Activated CD8-positive, alpha-beta memory T cell treated with anti-CD3 and anti-CD28 coated beads, Interleukin-2, amount 50 U/mL, for 24 hours (primary cell): ENCODE data around the gene FAM241A.
"Not testable (repeated sequence)": the region's sequence is repeated elsewhere in the genome, so short reads cannot be mapped to it uniquely, and the experiment has no call there.

ENCODE experiments used
- DNase-seq: peaks from one replicate; pipeline ENCODE4 v3.0.0-alpha.2; 2020; ENCODE audit errors: extremely low read depth

The FAM241A gene

DNA sequence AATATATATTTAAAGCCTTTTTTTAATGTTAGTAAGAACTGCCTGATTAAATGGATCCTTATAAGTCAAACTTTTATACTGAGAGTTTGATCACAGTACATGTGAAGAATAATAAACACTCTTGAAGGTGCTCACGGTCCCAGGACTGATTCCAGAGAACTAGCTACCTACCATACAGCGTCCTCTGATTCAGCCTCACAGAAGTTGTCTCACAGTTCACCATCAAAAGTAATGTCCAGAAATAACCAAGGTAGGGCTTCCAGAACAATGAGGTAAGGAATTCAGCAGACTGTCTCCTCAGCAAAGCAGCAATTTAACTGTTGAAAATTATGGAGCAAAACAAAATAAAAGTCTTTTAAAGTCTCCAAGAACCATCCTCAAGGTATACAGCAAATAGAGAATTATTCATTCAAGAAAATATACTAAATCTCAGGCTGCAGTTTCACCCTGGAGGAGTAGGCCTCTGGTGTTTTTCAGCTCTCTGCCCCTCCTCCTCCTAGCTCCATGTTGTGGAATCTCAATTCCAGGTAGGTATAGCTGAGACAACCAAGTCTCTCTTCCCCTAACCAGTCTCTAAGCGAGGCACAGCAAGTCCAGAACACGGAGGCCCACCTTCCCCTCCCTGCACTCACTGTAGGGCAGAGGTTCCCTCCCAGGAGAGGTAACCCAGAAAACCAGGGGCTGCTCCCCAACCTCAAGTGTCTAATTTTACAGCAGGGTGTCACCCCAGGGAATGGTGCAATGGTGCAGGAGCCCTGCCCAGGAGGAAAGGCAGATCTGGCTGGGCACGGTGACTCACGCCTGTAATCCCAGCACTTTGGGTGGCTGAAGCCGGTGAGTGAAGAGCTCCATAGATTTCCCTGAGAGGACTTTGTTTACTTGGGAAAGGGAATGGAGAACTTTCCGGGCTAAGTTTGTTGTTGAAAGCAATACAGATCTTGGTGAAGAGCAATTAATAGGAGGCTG, 28.6 kb downstream of the FAM241A start:
- DNase-seq: no peak

DNA sequence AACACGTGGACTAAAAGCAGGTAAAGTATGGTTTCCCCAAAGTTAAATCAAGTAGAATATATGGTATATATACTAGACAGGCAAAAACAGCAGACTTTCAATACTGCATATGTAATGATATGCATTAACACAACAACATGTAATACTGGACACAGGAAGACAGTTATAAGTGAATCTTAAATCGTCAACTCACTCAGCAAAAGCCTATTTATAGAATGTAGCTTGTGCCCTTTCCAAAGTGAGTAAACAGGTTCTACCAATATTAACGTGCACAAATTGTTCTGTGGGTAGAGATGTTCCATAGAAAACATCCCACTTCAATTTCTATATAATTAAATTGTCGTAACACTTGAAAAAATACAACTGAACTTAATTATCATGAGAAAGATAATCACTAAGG, 30.6 kb downstream of the FAM241A start:
- no peak for DNase-seq

GRCh38 chr4:112176596-112176995, 31.3 kb downstream of the FAM241A start:
- DNase-seq: no peak

DNA sequence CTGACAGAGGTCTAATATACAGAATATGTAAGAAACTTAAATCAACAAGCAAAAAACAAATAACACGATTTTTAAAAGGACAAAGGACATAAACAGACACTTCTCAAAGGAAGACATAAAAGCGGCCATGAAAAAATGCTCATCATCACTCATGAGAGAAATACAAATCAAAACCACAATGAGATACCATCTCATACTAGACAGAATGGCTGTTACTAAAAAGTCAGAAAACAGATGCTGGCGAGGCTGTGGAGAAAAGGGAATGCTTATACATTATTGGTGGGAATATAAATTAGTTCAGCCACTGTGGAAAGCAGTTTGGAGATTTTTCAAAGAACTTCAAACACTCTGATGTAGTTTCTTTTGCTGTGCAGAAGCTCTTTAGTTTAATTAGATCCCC, 33.5 kb downstream of the FAM241A start:
- DNase-seq: not testable (repeated sequence)

- DNase-seq: no peak
Observed at GRCh38 chr4:112181358-112182000, 36.2 kb downstream of the FAM241A start.

DNA sequence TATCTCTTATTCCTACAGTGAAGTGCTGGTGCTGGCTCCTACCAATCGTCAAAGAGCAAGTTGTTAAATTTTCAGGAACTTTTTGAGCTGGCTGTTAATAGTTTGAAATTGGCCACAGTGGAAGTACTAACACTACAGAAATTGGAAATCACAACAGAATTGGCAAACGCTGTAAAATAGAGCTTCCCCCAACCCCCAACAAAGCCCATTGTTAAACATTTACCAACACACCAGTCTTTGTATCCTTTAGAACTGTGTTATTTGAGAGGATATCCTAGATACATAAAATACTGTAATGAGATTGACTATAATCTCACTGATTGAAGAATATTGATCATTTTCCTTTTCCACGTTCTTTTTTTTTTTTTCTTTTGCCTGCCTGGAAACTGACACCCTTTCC, 37.4 kb downstream of the FAM241A start:
- DNase-seq: no peak

DNA sequence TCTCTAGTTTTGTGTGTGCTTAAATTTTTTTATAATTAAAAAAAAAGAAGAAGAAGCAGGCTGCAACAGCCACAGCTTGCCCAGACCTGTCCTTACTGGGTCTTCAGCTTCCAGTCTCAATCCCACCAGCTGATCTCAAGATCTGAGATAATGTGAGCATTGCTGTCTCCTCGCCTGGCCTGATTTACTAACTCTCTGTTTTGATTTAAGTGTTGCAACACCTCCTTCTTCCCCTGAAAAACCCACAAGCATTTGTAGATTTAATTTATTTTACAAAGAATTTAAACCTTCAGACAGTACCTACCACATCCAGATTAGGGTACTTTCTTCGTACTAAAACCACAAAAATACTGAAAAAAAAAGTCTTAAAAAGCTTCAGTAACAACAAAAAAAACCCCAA, 38.0 kb downstream of the FAM241A start:
- DNase-seq: no peak

- no peak for DNase-seq
Observed at GRCh38 chr4:112184438-112184837, 39.2 kb downstream of the FAM241A start.

DNA sequence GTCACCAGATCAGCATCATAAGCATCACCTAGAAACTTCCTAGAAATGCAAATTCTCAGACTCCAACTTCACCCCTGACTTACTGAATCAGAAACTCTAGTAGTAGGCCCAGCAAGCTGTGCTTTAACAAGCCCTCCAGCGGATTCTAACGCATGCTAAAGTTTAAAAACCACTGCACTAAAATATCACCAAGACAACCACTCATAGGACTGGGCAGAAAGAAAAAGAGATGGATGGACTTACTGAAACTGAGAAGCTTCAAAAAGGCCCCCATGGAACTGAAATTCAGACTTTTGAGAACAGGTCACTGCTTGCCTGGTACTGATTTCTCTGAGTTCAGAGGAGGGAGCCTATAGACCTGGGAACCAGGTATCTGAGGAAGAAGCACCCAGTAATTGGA, 40.1 kb downstream of the FAM241A start:
- no peak for DNase-seq

DNA sequence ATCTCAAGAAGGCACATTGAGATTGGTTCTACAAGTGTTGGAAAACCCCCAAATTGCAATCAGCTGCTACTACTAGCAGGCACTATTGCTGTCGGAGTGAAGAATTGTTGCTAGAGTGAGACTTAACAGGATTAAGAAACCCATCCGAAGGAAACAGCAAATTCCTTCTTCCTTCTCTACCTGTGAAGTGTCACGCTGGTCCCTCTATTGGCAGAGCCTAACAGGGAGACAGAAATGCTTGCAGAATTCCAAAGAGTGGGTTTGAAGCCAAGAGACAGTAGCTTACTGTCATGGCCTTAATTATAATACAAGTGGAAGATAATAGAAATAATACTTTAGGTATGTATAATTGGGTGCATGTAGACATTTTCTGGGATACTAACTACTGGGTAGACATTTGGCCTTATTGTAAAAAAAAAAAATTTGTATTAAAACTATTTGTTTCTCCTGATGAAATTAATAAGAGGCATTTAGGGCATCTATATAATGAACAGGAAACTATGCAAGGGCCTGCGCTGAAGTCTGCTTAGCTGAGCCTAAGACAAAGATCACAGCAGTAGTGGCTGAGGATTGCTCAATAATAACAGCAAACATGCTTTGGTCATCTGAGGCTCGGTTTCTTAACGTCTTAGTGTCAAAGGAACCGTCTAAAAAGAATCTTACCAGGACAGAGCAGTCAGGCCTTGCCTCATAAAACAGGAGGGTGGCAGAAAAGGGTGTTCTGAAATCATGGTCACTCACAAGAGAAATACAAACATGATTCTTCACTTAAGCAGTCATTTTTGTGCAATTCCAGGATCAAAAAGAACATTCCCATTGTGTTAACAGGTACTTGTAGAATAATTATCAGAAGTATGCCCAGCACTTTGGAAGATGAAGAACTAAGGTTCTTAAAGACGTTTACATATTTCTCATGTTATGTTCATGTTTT, 40.8 kb downstream of the FAM241A start:
- DNase-seq: no peak

- no peak for DNase-seq
Observed at GRCh38 chr4:112189754-112190153, 44.5 kb downstream of the FAM241A start.

- no peak for DNase-seq
Observed at GRCh38 chr4:112190684-112191083, 45.4 kb downstream of the FAM241A start.

DNA sequence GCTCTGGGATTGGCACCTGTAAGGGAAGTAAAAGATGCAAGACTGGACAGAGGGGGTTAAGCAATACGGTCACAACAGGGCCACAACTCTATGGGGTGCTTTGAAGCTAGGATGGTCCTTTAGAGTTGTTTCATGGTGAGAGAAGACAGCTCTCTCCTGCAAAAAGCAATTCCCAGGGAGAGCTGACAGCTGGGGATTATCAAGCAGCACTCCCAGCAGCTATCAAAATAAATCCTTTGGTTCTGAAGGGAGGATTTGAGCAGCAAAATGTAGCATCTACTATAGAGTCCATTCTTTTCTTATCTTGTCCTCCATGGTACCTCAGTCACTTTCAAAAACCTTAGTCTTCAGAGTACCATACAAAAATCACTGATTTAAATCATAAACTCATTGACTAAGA, 51.2 kb downstream of the FAM241A start:
- no peak for DNase-seq

- DNase-seq: no peak
Observed at GRCh38 chr4:112199041-112199440, 53.8 kb downstream of the FAM241A start.

- DNase-seq: no peak
Observed at GRCh38 chr4:112201915-112202505, 56.8 kb downstream of the FAM241A start.

DNA sequence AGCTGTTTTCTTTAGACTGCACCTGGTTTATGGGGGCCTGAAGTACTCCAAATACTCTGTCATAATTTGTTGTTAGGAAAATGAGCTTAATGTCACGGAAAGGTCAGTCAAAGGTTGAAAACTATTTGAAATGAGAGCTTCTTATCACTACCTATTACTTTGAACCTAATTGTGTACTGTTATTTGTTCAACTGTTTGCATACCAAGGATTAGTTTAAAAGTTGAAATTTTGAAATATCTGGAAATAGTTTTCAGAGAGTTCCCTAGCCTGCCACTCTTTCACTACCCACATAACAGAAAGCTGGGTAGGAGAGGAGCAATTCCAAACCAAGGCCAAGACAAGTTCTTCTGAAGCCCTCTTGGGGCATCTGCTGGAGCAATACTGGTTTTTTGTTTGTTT, 58.3 kb downstream of the FAM241A start:
- DNase-seq: no peak

GRCh38 chr4:112206431-112206830, 61.2 kb downstream of the FAM241A start:
- DNase-seq: no peak

- not testable (repeated sequence) for DNase-seq
Observed at GRCh38 chr4:112208137-112209095, 63.2 kb downstream of the FAM241A start.

GRCh38 chr4:112210777-112211176, 65.5 kb downstream of the FAM241A start:
- no peak for DNase-seq

- no peak for DNase-seq
Observed at GRCh38 chr4:112213091-112213490, 67.8 kb downstream of the FAM241A start.
